Measurements from ENCODE around the gene MEIS3. TPM values are rescaled to one million over a fixed set of nuclear protein-coding genes. Genes with fewer than 3 reads are reported as not detected.

The MEIS3 gene
- 0.31 and 7.3 TPM in 2 replicates for polyA plus RNA-seq

DNA sequence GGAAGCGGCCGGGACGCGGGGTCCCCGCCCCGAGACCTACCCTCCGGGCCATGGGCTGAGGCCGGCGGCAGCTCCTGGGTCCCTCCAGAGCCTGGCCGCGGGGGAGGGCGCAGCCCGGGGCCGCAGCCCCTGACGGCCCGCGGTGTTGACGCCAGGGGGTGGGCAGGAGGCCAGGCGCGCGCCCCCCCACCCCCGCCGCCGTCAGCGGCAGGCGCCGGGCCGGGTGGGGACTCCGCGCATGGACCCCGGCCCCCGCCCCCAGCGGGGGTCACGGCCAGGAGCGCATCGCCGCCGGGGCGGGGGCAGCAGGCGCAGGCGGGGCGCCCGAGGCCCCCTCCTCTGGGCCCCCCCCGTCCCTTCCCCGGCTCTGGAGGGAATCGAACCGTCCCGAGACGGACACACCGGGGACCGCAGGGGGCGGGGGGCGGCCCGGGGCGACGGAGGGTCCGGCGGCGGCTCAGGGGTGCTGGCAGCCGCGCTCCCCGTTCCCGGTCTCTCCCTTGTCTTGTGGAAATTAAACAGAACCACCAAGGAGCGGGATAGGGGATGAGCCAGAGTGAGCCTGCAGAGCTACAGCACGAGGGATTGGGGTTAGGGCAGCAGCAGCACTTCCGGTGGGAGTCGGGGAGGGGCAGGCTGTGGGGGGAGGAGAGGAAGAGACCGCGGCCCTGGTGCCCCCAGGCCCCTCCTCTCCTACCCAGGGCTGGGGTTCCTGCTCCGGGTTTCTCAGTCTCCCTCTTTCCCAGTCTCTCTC lies at the start of gene MEIS3:
TSS of gene MEIS3 (minus strand) at position 498 of the 754 bp plus-strand sequence. CDS start at position 52, 446 bp downstream.

Other genes with a start within 250 kb of the MEIS3 start
- gene BBC3, start 188.3 kb downstream of the MEIS3 start, polyA plus RNA-seq = 0.42 TPM in 1 of 2 replicates, not detected in the other
- gene CCDC9, start 163.0 kb downstream of the MEIS3 start, polyA plus RNA-seq = 0.11 TPM in 1 of 2 replicates, not detected in the other
- 1.4 TPM in 1 of 2 replicates, not detected in the other for gene INAFM1, start 144.6 kb downstream of the MEIS3 start, polyA plus RNA-seq
- gene C5AR1, start 109.7 kb downstream of the MEIS3 start, polyA plus RNA-seq = 0.13 TPM in 1 of 2 replicates, not detected in the other
- gene C5AR2, start 87.4 kb downstream of the MEIS3 start, polyA plus RNA-seq = not detected in 2 replicates
- 0.32 and 0.81 TPM in 2 replicates for gene DHX34, start 70.2 kb downstream of the MEIS3 start, polyA plus RNA-seq
- gene SLC8A2, start 52.4 kb upstream of the MEIS3 start, polyA plus RNA-seq = 0.24 and 3.9 TPM in 2 replicates
- 3.1 and 5.1 TPM in 2 replicates for gene KPTN, start 64.7 kb upstream of the MEIS3 start, polyA plus RNA-seq
- 72.5 and 109 TPM in 2 replicates for gene NAPA, start 95.5 kb upstream of the MEIS3 start, polyA plus RNA-seq
- gene ZNF541, start 153.6 kb upstream of the MEIS3 start, polyA plus RNA-seq = not detected in 2 replicates
- gene BICRA, start 189.6 kb upstream of the MEIS3 start, polyA plus RNA-seq = 0.50 and 0.60 TPM in 2 replicates

Measured in Purkinje cell (primary cell).